GM12878 (cell line): ENCODE measurements around the gene CACNA2D3. TPM values are rescaled to one million over a fixed set of nuclear protein-coding genes. Genes with fewer than 3 reads are reported as not detected.

Experiments
- ATAC-seq: fragments of 200-7000 bp; cut with Tn5 transposase; 3 replicates; pipeline ENCODE4 v1.9.1; 2020; ENCODE audit warnings: mild to moderate bottlenecking, moderate library complexity
- BruUV-seq: library from RNA; stranded (reverse); fragments of 400-500 nt; replicated peaks from 2 replicates; lab custom pipeline; 2021; lab: Mats Ljungman, UMichigan
- CTCF ChIA-PET: fragments of 300-600 bp; sonication (Branson Sonifier 250); formaldehyde crosslinking; extraction: SDS; loops from one replicate; lab custom pipeline; 2021; ENCODE audit warnings: inconsistent platforms; lab: Yijun Ruan, JAX
- POLR2A ChIA-PET: fragments of 350-600 bp; formaldehyde crosslinking; extraction: SDS; loops from one replicate; lab custom pipeline; 2021; ENCODE audit warnings: inconsistent platforms; lab: Charles Lee
- RAD21 ChIA-PET: fragments of 300-600 bp; sonication (Branson Sonifier 250); formaldehyde crosslinking; loops from one replicate; lab custom pipeline; 2023; ENCODE audit warnings: antibody characterized with exemption; ENCODE audit not compliant: unreplicated experiment; lab: Charles Lee
- SMC1A ChIA-PET: fragments of 300-600 bp; sonication (Branson Sonifier 250); formaldehyde crosslinking; loops from one replicate; lab custom pipeline; 2023; ENCODE audit not compliant: unreplicated experiment, uncharacterized antibody; lab: Charles Lee
- DNase-seq: peaks from one replicate; pipeline ENCODE4 v3.0.0-alpha.2; 2011; ENCODE audit warnings: low read depth, low spot score
- FAIRE-seq: peaks from 3 replicates; lab custom pipeline; 2011; peaks lifted over from hg19 to GRCh38; lab: Jason Lieb, UNC
- H2AFZ ChIP-seq: 2 replicates; pipeline ENCODE4 v1.6.0; 2011; ENCODE audit warnings: low read depth, low read length, control low read depth; ENCODE audit not compliant: control insufficient read depth
- H3K27ac ChIP-seq: 2 replicates; pipeline ENCODE4 v1.5.1; 2011; ENCODE audit warnings: control low read depth; ENCODE audit not compliant: control insufficient read depth, insufficient read depth
- H3K27me3 ChIP-seq, 2 experiments: replicated peaks in 1 of 2; 2 replicates each; pipeline versions ENCODE4 v1.6.0 to v1.6.1; 2011; ENCODE audit warnings: low read length in 1 of 2; ENCODE audit not compliant: control insufficient read depth in 2 of 2, insufficient read depth in 2 of 2
- H3K36me3 ChIP-seq, 2 experiments: 2 replicates each; pipeline ENCODE4 v1.5.1; 2011; ENCODE audit warnings: low read length in 1 of 2; ENCODE audit not compliant: control insufficient read depth in 2 of 2, insufficient read depth in 2 of 2
- H3K4me1 ChIP-seq: 2 replicates; pipeline ENCODE4 v1.6.1; 2011; ENCODE audit warnings: mild to moderate bottlenecking, low read length, moderate library complexity, mixed read lengths; ENCODE audit not compliant: control insufficient read depth, insufficient read depth
- H3K4me2 ChIP-seq: 2 replicates; pipeline ENCODE4 v1.6.0; 2011; ENCODE audit warnings: control low read depth; ENCODE audit not compliant: control insufficient read depth, insufficient read depth
- H3K4me3 ChIP-seq: fragments of 200-600 bp; sonication (generic); 2 replicates; pipeline ENCODE4 v1.5.1; 2016
- H3K79me2 ChIP-seq: 2 replicates; pipeline ENCODE4 v1.6.0; 2011; ENCODE audit warnings: low read length; ENCODE audit not compliant: control insufficient read depth, insufficient read depth
- H3K9ac ChIP-seq: 2 replicates; pipeline ENCODE4 v1.8.0; 2011; ENCODE audit warnings: low read length, control low read depth, mixed read lengths; ENCODE audit not compliant: control insufficient read depth, insufficient read depth
- H3K9me3 ChIP-seq: replicated peaks from 3 replicates; pipeline ENCODE4 v1.5.1; 2011; ENCODE audit warnings: mild to moderate bottlenecking, low read length; ENCODE audit not compliant: control insufficient read depth, insufficient read depth
- H4K20me1 ChIP-seq: 2 replicates; pipeline ENCODE4 v1.6.0; 2011; ENCODE audit not compliant: control insufficient read depth, insufficient read depth
- BCLAF1 ChIP-seq: fragments of 450-650 bp; IDR thresholded peaks from 2 replicates; pipeline ENCODE4 v1.6.1; 2017; ENCODE audit warnings: antibody characterized with exemption, mild to moderate bottlenecking, moderate library complexity
- BMI1 ChIP-seq: fragments of 450-650 bp; IDR thresholded peaks from 2 replicates; pipeline ENCODE4 v1.6.1; 2016; ENCODE audit warnings: mild to moderate bottlenecking, moderate library complexity, borderline replicate concordance
- CHD4 ChIP-seq: fragments of 200-600 bp; sonication (generic); IDR thresholded peaks from 2 replicates; pipeline ENCODE4 v1.6.1; 2016; ENCODE audit warnings: mild to moderate bottlenecking
- POLR2AphosphoS5 ChIP-seq: IDR thresholded peaks from 2 replicates; pipeline ENCODE4 v1.6.1; 2011; ENCODE audit warnings: mild to moderate bottlenecking, low read length, inconsistent platforms
- RFX5 ChIP-seq: IDR thresholded peaks from 2 replicates; pipeline ENCODE4 v1.6.1; 2011; ENCODE audit warnings: low read depth, low read length, improper control_type of control experiment
- SIN3A ChIP-seq: IDR thresholded peaks from 2 replicates; pipeline ENCODE4 v1.6.1; 2012; ENCODE audit warnings: low read depth, low read length, improper control_type of control experiment
- USF1 ChIP-seq: IDR thresholded peaks from 2 replicates; pipeline ENCODE4 v1.6.1; 2011; ENCODE audit warnings: borderline replicate concordance, low read depth, mild to moderate bottlenecking, moderate library complexity, mixed read lengths, low read length; ENCODE audit not compliant: insufficient read depth; ENCODE audit errors: extremely low read length
- WRNIP1 ChIP-seq: IDR thresholded peaks from 2 replicates; pipeline ENCODE4 v1.6.1; 2011; ENCODE audit warnings: low read depth, low read length, improper control_type of control experiment, borderline replicate concordance
- ZBTB40 ChIP-seq: fragments of 450-650 bp; IDR thresholded peaks from 2 replicates; pipeline ENCODE4 v1.6.1; 2016; ENCODE audit warnings: mild to moderate bottlenecking, moderate library complexity, borderline replicate concordance
- ZNF592 ChIP-seq: fragments of 450-650 bp; IDR thresholded peaks from 2 replicates; pipeline ENCODE4 v1.6.1; 2017; ENCODE audit warnings: mild to moderate bottlenecking, moderate library complexity
- WGBS: methylation state at CpG from one replicate; pipeline ENCODE4 v1.1.6; 2016; ENCODE audit warnings: low lambda C conversion rate; ENCODE audit not compliant: insufficient replicate concordance, insufficient coverage; ENCODE audit errors: missing lambda C conversion rate; 5-methylcytosine and 5-hydroxymethylcytosine counted together
- in situ Hi-C: fragments of 300-500 bp; cut with MboI; formaldehyde crosslinking; loops from 9 replicates; pipeline ENCODE4 v1.14.3; 2018; ENCODE audit warnings: mixed read lengths
- intact Hi-C: fragments of 100-400 bp; cut with micrococcal nuclease; formaldehyde crosslinking; loops from one replicate; pipeline ENCODE4 v1.14.2; 2022; ENCODE audit not compliant: unreplicated experiment
- polyA plus RNA-seq, 11 experiments: library from polyadenylated mRNA; depleted of rRNA in 4 of 11; unstranded in 6 of 11; stranded (reverse) in 5 of 11; fragments of >200 nt; fragmentation: Nextera tagmentation in 4 of 11; fragmentation: Illumina TruSeq in 1 of 11; extraction: Ambion mirVana in 4 of 11; extraction: Trizol in 1 of 11; gene quantifications; 1 replicate in 1 of 11; 2 replicates in 10 of 11; pipeline versions ENCODE4 v1.2.1 to v1.2.3, GENCODE V29; 2011 to 2016; ENCODE audit warnings: inconsistent platforms in 2 of 11, missing spikeins in 2 of 11, low read depth in 1 of 11
- total RNA-seq, 4 experiments: library from RNA; depleted of rRNA in 3 of 4; stranded (reverse); fragments of >200 nt in 3 of 4; fragmentation: Illumina TruSeq in 1 of 4; extraction: Trizol in 1 of 4; gene quantifications; 2 replicates each; pipeline versions ENCODE4 v1.2.1 to v1.2.3, GENCODE V29; 2013 to 2021

CACNA2D3 gene
- total and polyA plus RNA-seq, 10 of the 15 experiments (the other 5 are each of a cell fraction or from before 2014, with no cell fraction given) = not detected

- TF ChIP-seq ZNF592 (no peak), BMI1 (no peak), SIN3A (no peak), WRNIP1 (no peak), RFX5 (no peak), POLR2AphosphoS5 (no peak)
- TF ChIP-seq, all 136 proteins: peak for 0
These were observed 455.0 kb downstream of the CACNA2D3 start (continued) for GRCh38 chr3:54577313-54577712.

- Histone ChIP-seq H3K79me2 (no peaks in the 10 kb centered on the region), H3K9me3 (no peaks in the 10 kb centered on the region), H4K20me1 (no peaks in the 10 kb centered on the region), H3K4me3 (no peak overlapping the region), H3K4me1 (no peaks in the 10 kb centered on the region), H3K36me3 (no peaks in the 10 kb centered on the region), H3K9ac (no peak overlapping the region), H3K27ac (no peak overlapping the region), H3K27me3 (no peaks in the 10 kb centered on the region), H3K4me2 (no peak overlapping the region), H2AFZ (no peak overlapping the region)
- ChIA-PET SMC1A (no interaction called here), CTCF (no interaction called here), RAD21 (interaction anchor here (1.0 kb wide), 1 partner anchor 10 kb away, joined by 3 read pairs; no protein-coding TSS in a partner anchor), POLR2A (no interaction called here)
- 22% methylated on average over 7 of the region's 7 CpGs for WGBS
- in situ Hi-C loops = no loop called here
- no TSS peak for BruUV-seq
- no peak for FAIRE-seq
- intact Hi-C loops = no loop called here
- no peak for ATAC-seq
- no peak for DNase-seq
- TF ChIP-seq CHD4 (no peak), BCLAF1 (no peak), USF1 (no peak), ZBTB40 (no peak)
These were observed 456.1 kb downstream of the CACNA2D3 start for GRCh38 chr3:54578417-54578816.
